Fibroblast of lung (primary cell): ENCODE data around the gene STEEP1. TPM values are rescaled to one million over a fixed set of nuclear protein-coding genes. Genes with fewer than 3 reads are reported as not detected.
"Not testable (repeated sequence)": the region's sequence is repeated elsewhere in the genome, so short reads cannot be mapped to it uniquely, and the experiment has no call there.

Source experiments
- DNase-seq, 2 donors: peaks; one replicate each; pipeline versions ENCODE4 v3.0.0 to v3.0.0-alpha.2; 2010; ENCODE audit warnings: low read depth in 2 of 2
- H2AFZ ChIP-seq: 2 replicates; pipeline ENCODE4 v1.5.1; 2012; ENCODE audit warnings: low read length, control low read depth, inconsistent platforms
- H3K27ac ChIP-seq: 2 replicates; pipeline ENCODE4 v1.5.1; 2011; ENCODE audit warnings: low read length, control low read depth; ENCODE audit not compliant: insufficient read depth
- H3K27me3 ChIP-seq: 2 replicates; pipeline ENCODE4 v1.5.1; 2011; ENCODE audit warnings: mild to moderate bottlenecking, low read length; ENCODE audit not compliant: control insufficient read depth, insufficient read depth
- H3K36me3 ChIP-seq: 2 replicates; pipeline ENCODE4 v1.5.1; 2011; ENCODE audit warnings: low read length; ENCODE audit not compliant: control insufficient read depth, insufficient read depth
- H3K4me1 ChIP-seq: 2 replicates; pipeline ENCODE4 v1.5.1; 2011; ENCODE audit warnings: low read length; ENCODE audit not compliant: control insufficient read depth, insufficient read depth; ENCODE audit errors: extremely low read depth
- H3K4me2 ChIP-seq: 2 replicates; pipeline ENCODE4 v1.5.1; 2011; ENCODE audit warnings: low read length, control low read depth; ENCODE audit not compliant: insufficient read depth; ENCODE audit errors: extremely low read depth
- H3K4me3 ChIP-seq, 4 experiments: fragments of 200-600 bp in 1 of 4; sonication (generic) in 1 of 4; replicated peaks in 1 of 4; 2 replicates each; pipeline ENCODE4 v1.5.1; 2011 to 2016; ENCODE audit warnings: low read length in 4 of 4, low read depth in 3 of 4, mild to moderate bottlenecking in 3 of 4, control low read depth in 2 of 4, inconsistent platforms in 1 of 4, mixed read lengths in 1 of 4; ENCODE audit not compliant: insufficient read depth in 1 of 4; ENCODE audit errors: control extremely low read depth in 1 of 4
- H3K79me2 ChIP-seq: 2 replicates; pipeline ENCODE4 v1.5.1; 2012; ENCODE audit warnings: mild to moderate bottlenecking, low read length, inconsistent platforms; ENCODE audit not compliant: control insufficient read depth, insufficient read depth
- H3K9ac ChIP-seq: 2 replicates; pipeline ENCODE4 v1.5.1; 2011; ENCODE audit warnings: mild to moderate bottlenecking, low read length, control low read depth; ENCODE audit not compliant: insufficient read depth
- H3K9me3 ChIP-seq: 2 replicates; pipeline ENCODE4 v1.5.1; 2012; ENCODE audit warnings: low read depth, low read length; ENCODE audit not compliant: control insufficient read depth, insufficient read depth
- H4K20me1 ChIP-seq: 2 replicates; pipeline ENCODE4 v1.5.1; 2011; ENCODE audit warnings: low read length; ENCODE audit not compliant: control insufficient read depth, insufficient read depth; ENCODE audit errors: extremely low read depth
- EZH2 ChIP-seq: IDR thresholded peaks from 2 replicates; pipeline ENCODE4 v1.5.1; 2012; ENCODE audit warnings: low read length, control low read depth, mild to moderate bottlenecking; ENCODE audit errors: missing control alignments
- polyA plus RNA-seq, 2 donors: library from polyadenylated mRNA; depleted of rRNA in 1 of 2; stranded (reverse) in 1 of 2; unstranded in 1 of 2; fragments of >200 nt; gene quantifications; 2 replicates each; pipeline ENCODE4 v1.2.1, GENCODE V29; 2011 to 2012; ENCODE audit warnings: missing spikeins in 1 of 2
- total RNA-seq: library from RNA; depleted of rRNA; stranded (reverse); fragments of >200 nt; gene quantifications from 2 replicates; pipeline ENCODE4 v1.2.1, GENCODE V29; 2014
- TF ChIP-seq, protein P1 (sequence below), 2 donors: IDR thresholded peaks in 1 of 2; conservative IDR thresholded peaks in 1 of 2; 1 replicate in 1 of 2; 2 replicates in 1 of 2; pipeline ENCODE4 v1.5.1; 2011 to 2012; ENCODE audit warnings: low read length in 2 of 2, control low read depth in 1 of 2, inconsistent platforms in 1 of 2, low read depth in 1 of 2, mild to moderate bottlenecking in 1 of 2

STEEP1 gene
- total and polyA plus RNA-seq, 2 donors (not counting 1 experiment from before 2014, with no cell fraction given) = 20.3 to 40.8 TPM

DNA sequence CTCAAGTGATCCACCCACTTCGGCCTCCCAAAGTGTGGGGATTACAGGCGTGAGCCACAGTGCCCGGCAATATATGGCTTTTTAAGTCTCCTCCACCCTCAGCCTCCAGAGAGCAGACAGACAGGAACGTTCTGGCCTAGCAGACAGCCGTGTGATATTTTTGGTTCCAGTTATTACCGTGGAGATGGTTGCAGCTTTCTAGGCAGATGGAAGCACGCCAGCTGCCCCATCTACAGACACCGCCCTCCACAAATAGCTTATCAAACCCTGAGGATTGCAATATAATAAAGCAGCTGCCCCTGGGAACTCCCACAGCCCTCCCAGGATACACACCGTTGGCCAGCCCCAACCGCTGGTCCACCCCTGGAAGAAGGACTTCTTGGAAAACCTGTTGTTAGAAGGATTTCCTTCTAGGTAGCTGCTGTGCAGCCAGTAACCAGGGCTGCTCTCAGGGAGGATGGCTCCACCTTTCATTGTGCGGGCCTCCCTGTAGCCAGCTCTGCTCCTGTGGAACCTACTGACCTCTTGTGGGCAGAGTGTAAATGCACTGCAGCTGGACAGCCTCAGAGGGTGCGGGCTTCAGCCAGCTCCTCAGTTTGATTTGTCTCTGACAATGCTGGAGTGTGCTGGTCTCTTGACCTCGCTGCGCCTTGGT is 52.9 kb downstream of the STEEP1 start:
- Histone ChIP-seq H3K9ac (no peak overlapping the region), H3K79me2 (no peaks in the 10 kb centered on the region), H3K4me1 (no peaks in the 10 kb centered on the region), H2AFZ (no peak overlapping the region), H3K9me3 (no peaks in the 10 kb centered on the region), H3K36me3 (no peaks in the 10 kb centered on the region), H3K27ac (no peak overlapping the region), H3K4me3 (no peak overlapping the region), H4K20me1 (no peaks in the 10 kb centered on the region), H3K27me3 (no peaks in the 10 kb centered on the region), H3K4me2 (no peak overlapping the region)
- peak; percentile 54 to 69 for DNase-seq
- no peak for TF ChIP-seq EZH2
- TF ChIP-seq, protein P1, sequence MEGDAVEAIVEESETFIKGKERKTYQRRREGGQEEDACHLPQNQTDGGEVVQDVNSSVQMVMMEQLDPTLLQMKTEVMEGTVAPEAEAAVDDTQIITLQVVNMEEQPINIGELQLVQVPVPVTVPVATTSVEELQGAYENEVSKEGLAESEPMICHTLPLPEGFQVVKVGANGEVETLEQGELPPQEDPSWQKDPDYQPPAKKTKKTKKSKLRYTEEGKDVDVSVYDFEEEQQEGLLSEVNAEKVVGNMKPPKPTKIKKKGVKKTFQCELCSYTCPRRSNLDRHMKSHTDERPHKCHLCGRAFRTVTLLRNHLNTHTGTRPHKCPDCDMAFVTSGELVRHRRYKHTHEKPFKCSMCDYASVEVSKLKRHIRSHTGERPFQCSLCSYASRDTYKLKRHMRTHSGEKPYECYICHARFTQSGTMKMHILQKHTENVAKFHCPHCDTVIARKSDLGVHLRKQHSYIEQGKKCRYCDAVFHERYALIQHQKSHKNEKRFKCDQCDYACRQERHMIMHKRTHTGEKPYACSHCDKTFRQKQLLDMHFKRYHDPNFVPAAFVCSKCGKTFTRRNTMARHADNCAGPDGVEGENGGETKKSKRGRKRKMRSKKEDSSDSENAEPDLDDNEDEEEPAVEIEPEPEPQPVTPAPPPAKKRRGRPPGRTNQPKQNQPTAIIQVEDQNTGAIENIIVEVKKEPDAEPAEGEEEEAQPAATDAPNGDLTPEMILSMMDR (conservative IDR thresholded peaks at IDR 0.05 in 1 of 2, IDR thresholded peaks at IDR 0.05 in 1 of 2; ENCODE audit: low read depth in 1 of 2, low read length in 2 of 2) = peak; percentile 47 to 64

DNA sequence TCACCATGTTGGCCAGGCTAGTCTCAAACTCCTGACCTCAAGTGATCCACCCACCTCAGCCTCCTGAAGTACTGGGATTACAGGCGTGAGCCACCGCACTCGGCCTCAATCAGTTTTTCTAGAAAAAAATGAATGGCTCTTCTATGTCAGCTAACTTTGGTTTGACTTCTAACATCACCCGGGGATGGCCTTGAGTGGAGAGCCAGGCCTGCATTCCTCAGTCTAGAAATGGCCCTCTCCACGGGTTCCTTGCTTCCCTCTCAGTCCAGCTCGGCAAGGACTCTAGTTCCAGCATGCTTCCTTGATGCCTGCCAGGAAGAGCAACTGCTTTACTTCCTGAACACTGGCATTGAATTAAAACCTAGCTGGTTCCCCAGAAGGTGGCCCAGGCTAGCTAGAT is 58.0 kb downstream of the STEEP1 start:
- Histone ChIP-seq H3K79me2 (no peaks in the 10 kb centered on the region), H3K9me3 (no peaks in the 10 kb centered on the region), H3K4me3 (no peak overlapping the region), H3K36me3 (no peaks in the 10 kb centered on the region), H3K4me1 (peaks cover 10% of the 10 kb centered on the region), H2AFZ (no peak overlapping the region), H3K9ac (no peak overlapping the region), H3K27ac (no peak overlapping the region), H3K27me3 (no peaks in the 10 kb centered on the region), H3K4me2 (no peak overlapping the region), H4K20me1 (no peaks in the 10 kb centered on the region)
- no peak for TF ChIP-seq EZH2
- TF ChIP-seq, protein P1 (conservative IDR thresholded peaks at IDR 0.05 in 1 of 2, IDR thresholded peaks at IDR 0.05 in 1 of 2; ENCODE audit: low read depth in 1 of 2, low read length in 2 of 2) = no peak
- DNase-seq = no peak

DNA sequence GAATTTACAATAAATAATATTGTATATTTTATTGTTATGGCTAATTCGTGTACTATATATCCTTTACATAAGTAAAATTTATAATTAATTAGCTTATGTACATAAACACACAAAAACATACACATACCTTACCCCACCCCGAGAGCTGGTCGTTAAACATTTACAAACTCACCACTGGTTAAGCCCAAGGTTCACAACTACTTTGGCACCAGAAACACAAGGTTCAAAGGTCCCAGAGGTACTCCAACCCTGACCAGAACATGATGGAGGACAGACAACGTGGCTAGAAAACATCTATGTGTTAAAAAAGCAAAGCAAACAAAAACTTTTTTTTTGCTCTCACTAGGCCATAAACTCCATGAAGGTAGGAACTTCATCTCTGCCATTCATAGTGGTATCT is 59.3 kb downstream of the STEEP1 start:
- Histone ChIP-seq H3K4me1 (peaks cover 11% of the 10 kb centered on the region), H3K4me2 (no peak overlapping the region), H2AFZ (no peak overlapping the region), H3K79me2 (no peaks in the 10 kb centered on the region), H4K20me1 (no peaks in the 10 kb centered on the region), H3K9me3 (no peaks in the 10 kb centered on the region), H3K27me3 (no peaks in the 10 kb centered on the region), H3K27ac (no peak overlapping the region), H3K9ac (no peak overlapping the region), H3K4me3 (no peak overlapping the region), H3K36me3 (no peaks in the 10 kb centered on the region)
- TF ChIP-seq, protein P1 (conservative IDR thresholded peaks at IDR 0.05 in 1 of 2, IDR thresholded peaks at IDR 0.05 in 1 of 2; ENCODE audit: low read depth in 1 of 2, low read length in 2 of 2) = no peak
- no peak for TF ChIP-seq EZH2
- no peak for DNase-seq

DNA sequence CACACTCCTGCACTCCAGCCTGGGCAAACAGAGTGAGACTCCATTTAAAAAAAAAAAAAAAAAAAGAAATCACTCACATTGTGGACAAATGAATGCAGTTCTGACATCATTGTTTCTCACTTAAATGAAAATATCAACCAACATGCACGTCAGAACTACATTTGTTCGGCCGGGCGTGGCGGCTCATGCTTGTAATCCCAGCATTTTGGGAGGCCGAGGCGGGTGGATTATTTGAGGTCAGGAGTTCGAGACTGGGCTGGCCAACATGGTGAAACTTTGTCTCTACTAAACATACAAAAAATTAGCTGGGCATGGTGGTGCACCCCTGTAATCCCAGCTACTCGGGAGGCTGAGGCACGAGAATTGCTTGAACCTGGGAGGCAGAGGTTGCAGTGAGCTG is 60.1 kb downstream of the STEEP1 start:
- not testable (repeated sequence) for H4K20me1 ChIP-seq, H3K4me2 ChIP-seq, H3K79me2 ChIP-seq, H3K9ac ChIP-seq, H3K36me3 ChIP-seq, H3K9me3 ChIP-seq, DNase-seq, H2AFZ ChIP-seq, H3K27me3 ChIP-seq, H3K4me3 ChIP-seq, H3K27ac ChIP-seq
- peaks cover 11% of the 10 kb centered on the region for H3K4me1 ChIP-seq
